OCI-LY3 (cell line): ENCODE data around the gene OR2G3.

Experiments
- CTCF ChIP-seq: fragments of 200-600, 300-600 bp; sonication (generic); IDR thresholded peaks from 2 replicates; pipeline ENCODE4 v1.5.1; 2014; ENCODE audit warnings: antibody characterized with exemption, low read length, low read depth
- EZH2phosphoT487 ChIP-seq: fragments of 200-600 bp; shearing (Covaris generic); IDR thresholded peaks from 2 replicates; pipeline ENCODE4 v1.6.1; 2018; ENCODE audit warnings: antibody characterized with exemption, mixed run types, low read depth

GRCh38 chr1:247614625-247615024, 9.2 kb downstream of the OR2G3 start:
- TF ChIP-seq CTCF: no peak
- TF ChIP-seq EZH2phosphoT487: no peak
